Measurements from ENCODE around the gene ADAMTSL1.

ADAMTSL1 gene

GRCh38 chr9:18568973-18569372, 95.0 kb downstream of the ADAMTSL1 start:
- no peak for DNase-seq

- no peak for DNase-seq
These were observed 96.1 kb downstream of the ADAMTSL1 start for GRCh38 chr9:18569941-18570630.

- DNase-seq = no peak
These were observed 99.1 kb downstream of the ADAMTSL1 start for GRCh38 chr9:18573021-18573556.

GRCh38 chr9:18575686-18576085, 101.7 kb downstream of the ADAMTSL1 start:
- no peak for DNase-seq

GRCh38 chr9:18579536-18579935, 105.6 kb downstream of the ADAMTSL1 start:
- DNase-seq = no peak

- DNase-seq = no peak
These were observed 106.2 kb downstream of the ADAMTSL1 start for GRCh38 chr9:18580151-18580550.

- no peak for DNase-seq
These were observed 112.0 kb downstream of the ADAMTSL1 start for GRCh38 chr9:18585996-18586395.

- no peak for DNase-seq
These were observed 114.0 kb downstream of the ADAMTSL1 start for GRCh38 chr9:18588002-18588401.

GRCh38 chr9:18591261-18591660, 117.3 kb downstream of the ADAMTSL1 start:
- DNase-seq = no peak

- no peak for DNase-seq
These were observed 120.9 kb downstream of the ADAMTSL1 start for GRCh38 chr9:18594837-18595236.

- no peak for DNase-seq
These were observed 121.6 kb downstream of the ADAMTSL1 start for GRCh38 chr9:18595597-18595996.

- DNase-seq = no peak
These were observed 123.0 kb downstream of the ADAMTSL1 start for GRCh38 chr9:18596920-18597319.

GRCh38 chr9:18598969-18599368, 125.0 kb downstream of the ADAMTSL1 start:
- DNase-seq = no peak

GRCh38 chr9:18601026-18601425, 127.1 kb downstream of the ADAMTSL1 start:
- no peak for DNase-seq

- no peak for DNase-seq
These were observed 128.0 kb downstream of the ADAMTSL1 start for GRCh38 chr9:18601956-18602355.

- DNase-seq = no peak
These were observed 131.1 kb downstream of the ADAMTSL1 start for GRCh38 chr9:18604767-18605730.

GRCh38 chr9:18605766-18606180, 131.8 kb downstream of the ADAMTSL1 start:
- no peak for DNase-seq

GRCh38 chr9:18606281-18606680, 132.3 kb downstream of the ADAMTSL1 start:
- no peak for DNase-seq

GRCh38 chr9:18606846-18607245, 132.9 kb downstream of the ADAMTSL1 start:
- DNase-seq = no peak

GRCh38 chr9:18608371-18608770, 134.4 kb downstream of the ADAMTSL1 start:
- no peak for DNase-seq

- DNase-seq = no peak
These were observed 137.0 kb downstream of the ADAMTSL1 start for GRCh38 chr9:18610956-18611355.

- no peak for DNase-seq
These were observed 138.0 kb downstream of the ADAMTSL1 start for GRCh38 chr9:18611971-18612370.

- DNase-seq = no peak
These were observed 140.2 kb downstream of the ADAMTSL1 start for GRCh38 chr9:18614116-18614515.

GRCh38 chr9:18614651-18615050, 140.7 kb downstream of the ADAMTSL1 start:
- no peak for DNase-seq

All from CD4-positive, alpha-beta T cell treated with Interleukin-17A for 1 hour (primary cell).